IMR-90 (cell line): Measurements from ENCODE around the gene SPAG9. TPM values are rescaled to one million over a fixed set of nuclear protein-coding genes. Genes with fewer than 3 reads are reported as not detected.

Experiments used
- ATAC-seq: fragments of 200-7000 bp; cut with Tn5 transposase; 2 replicates; pipeline ENCODE4 v1.9.1; 2020; ENCODE audit warnings: low read depth, mild to moderate bottlenecking, moderate library complexity
- BruUV-seq: library from RNA; stranded (reverse); fragments of 400-500 nt; replicated peaks from 2 replicates; lab custom pipeline; 2021; lab: Mats Ljungman, UMichigan
- CTCF ChIA-PET: fragments of 300-600 bp; formaldehyde crosslinking; extraction: SDS; loops from one replicate; lab custom pipeline; 2021; ENCODE audit warnings: antibody characterized with exemption; lab: Yijun Ruan, JAX
- POLR2A ChIA-PET: fragments of 300-600 bp; sonication (Branson Sonifier 250); formaldehyde crosslinking; loops from one replicate; lab custom pipeline; 2022; ENCODE audit warnings: antibody characterized with exemption; ENCODE audit not compliant: unreplicated experiment; lab: Charles Lee
- DNase-seq: peaks from one replicate; pipeline ENCODE4 v3.0.0; 2013
- H2AFZ ChIP-seq: replicated peaks from 2 replicates; pipeline ENCODE3; 2013; ENCODE audit warnings: low read length, mild to moderate bottlenecking; ENCODE audit not compliant: poor library complexity
- H2AK5ac ChIP-seq: 2 replicates; pipeline ENCODE4 v1.6.1; 2013; ENCODE audit warnings: low read depth, low read length, inconsistent platforms
- H2AK9ac ChIP-seq: replicated peaks from 2 replicates; pipeline ENCODE3; 2013; ENCODE audit warnings: mild to moderate bottlenecking, low read depth, low read length, moderate library complexity; ENCODE audit not compliant: poor library complexity
- H2BK120ac ChIP-seq: 2 replicates; pipeline ENCODE4 v1.6.1; 2013; ENCODE audit warnings: low read depth, low read length, inconsistent platforms
- H2BK15ac ChIP-seq: 3 replicates; pipeline ENCODE4 v1.6.1; 2013; ENCODE audit warnings: low read depth, low read length, inconsistent platforms
- H2BK20ac ChIP-seq: 2 replicates; pipeline ENCODE4 v1.6.1; 2013; ENCODE audit warnings: low read depth, mild to moderate bottlenecking, inconsistent platforms, low read length, moderate library complexity
- H2BK5ac ChIP-seq: 2 replicates; pipeline ENCODE4 v1.6.1; 2013; ENCODE audit warnings: mild to moderate bottlenecking, low read depth, low read length, inconsistent platforms; ENCODE audit not compliant: poor library complexity, severe bottlenecking
- H3K14ac ChIP-seq: replicated peaks from 2 replicates; pipeline ENCODE4 v1.6.1; 2013; ENCODE audit warnings: low read depth, low read length, inconsistent platforms
- H3K18ac ChIP-seq: 2 replicates; pipeline ENCODE4 v1.6.1; 2013; ENCODE audit warnings: low read depth, low read length, control low read depth
- H3K23ac ChIP-seq: 2 replicates; pipeline ENCODE4 v1.6.1; 2013; ENCODE audit warnings: low read depth, low read length, inconsistent platforms
- H3K27ac ChIP-seq: 2 replicates; pipeline ENCODE4 v1.5.1; 2013; ENCODE audit warnings: mild to moderate bottlenecking, control low read depth, low read length; ENCODE audit not compliant: insufficient read depth
- H3K27me3 ChIP-seq: 2 replicates; pipeline ENCODE4 v1.6.1; 2013; ENCODE audit warnings: low read length; ENCODE audit not compliant: control insufficient read depth, insufficient read depth
- H3K36me3 ChIP-seq: 2 replicates; pipeline ENCODE4 v1.6.1; 2013; ENCODE audit warnings: low read length, mixed read lengths; ENCODE audit not compliant: control insufficient read depth, insufficient read depth
- H3K4ac ChIP-seq: 2 replicates; pipeline ENCODE4 v1.6.1; 2013; ENCODE audit warnings: low read depth, low read length, inconsistent platforms
- H3K4me1 ChIP-seq: 2 replicates; pipeline ENCODE4 v1.6.1; 2013; ENCODE audit warnings: low read length, mixed read lengths; ENCODE audit not compliant: control insufficient read depth, insufficient read depth
- H3K4me2 ChIP-seq: 2 replicates; pipeline ENCODE4 v1.6.1; 2013; ENCODE audit warnings: low read depth, mild to moderate bottlenecking, control low read depth, low read length, moderate library complexity
- H3K4me3 ChIP-seq: 2 replicates; pipeline ENCODE4 v1.5.1; 2013; ENCODE audit warnings: low read depth, mild to moderate bottlenecking, control low read depth, low read length, moderate library complexity; ENCODE audit not compliant: insufficient read depth
- H3K56ac ChIP-seq: 2 replicates; pipeline ENCODE4 v1.6.1; 2013; ENCODE audit warnings: low read length, inconsistent platforms; ENCODE audit not compliant: insufficient read depth; ENCODE audit errors: extremely low read depth
- H3K79me1 ChIP-seq, 2 experiments: 2 replicates each; pipeline ENCODE4 v1.6.1; 2013; ENCODE audit warnings: low read length in 2 of 2, inconsistent platforms in 1 of 2, low read depth in 1 of 2
- H3K9ac ChIP-seq: 2 replicates; pipeline ENCODE4 v1.6.1; 2013; ENCODE audit warnings: low read depth, low read length, control low read depth
- H3K9me1 ChIP-seq: 2 replicates; pipeline ENCODE4 v1.6.1; 2013; ENCODE audit warnings: low read length, inconsistent platforms; ENCODE audit not compliant: insufficient read depth
- H3K9me3 ChIP-seq: 2 replicates; pipeline ENCODE4 v1.6.1; 2013; ENCODE audit warnings: low read length; ENCODE audit not compliant: control insufficient read depth, insufficient read depth
- H4K20me1 ChIP-seq: 2 replicates; pipeline ENCODE4 v1.6.1; 2013; ENCODE audit warnings: low read length, inconsistent platforms; ENCODE audit not compliant: insufficient read depth
- H4K5ac ChIP-seq: 2 replicates; pipeline ENCODE4 v1.6.1; 2013; ENCODE audit warnings: mild to moderate bottlenecking, low read depth, low read length, control low read depth
- H4K8ac ChIP-seq, 2 experiments: 2 replicates each; pipeline ENCODE4 v1.6.1; 2013; ENCODE audit warnings: low read depth in 2 of 2, low read length in 2 of 2, control low read depth in 1 of 2, inconsistent platforms in 1 of 2
- H4K91ac ChIP-seq: 2 replicates; pipeline ENCODE4 v1.6.1; 2013; ENCODE audit warnings: low read depth, low read length, inconsistent platforms; ENCODE audit not compliant: insufficient read depth
- BHLHE40 ChIP-seq: fragments of 150-350 bp; IDR thresholded peaks from 2 replicates; pipeline ENCODE4 v1.6.1; 2016; ENCODE audit warnings: mild to moderate bottlenecking, low read depth, low read length
- CEBPB ChIP-seq: IDR thresholded peaks from 2 replicates; pipeline ENCODE4 v1.6.1; 2012; ENCODE audit warnings: low read depth, low read length, improper control_type of control experiment
- CHD1 ChIP-seq: IDR thresholded peaks from 2 replicates; pipeline ENCODE4 v1.6.1; 2012; ENCODE audit warnings: low read depth, low read length, improper control_type of control experiment
- ELK1 ChIP-seq: fragments of 150-350 bp; IDR thresholded peaks from 2 replicates; pipeline ENCODE4 v1.6.1; 2016; ENCODE audit warnings: low read depth, mild to moderate bottlenecking, low read length, moderate library complexity, borderline replicate concordance
- MAZ ChIP-seq: IDR thresholded peaks from 2 replicates; pipeline ENCODE4 v1.6.1; 2012; ENCODE audit warnings: low read depth, mild to moderate bottlenecking, low read length, improper control_type of control experiment, moderate library complexity, borderline replicate concordance
- MXI1 ChIP-seq: IDR thresholded peaks from 2 replicates; pipeline ENCODE4 v1.6.1; 2012; ENCODE audit warnings: low read depth, mild to moderate bottlenecking, low read length, moderate library complexity, borderline replicate concordance
- NFE2L2 ChIP-seq: fragments of 150-350 bp; IDR thresholded peaks from 2 replicates; pipeline ENCODE4 v1.6.1; 2016; ENCODE audit warnings: low read depth, mild to moderate bottlenecking, low read length
- RAD21 ChIP-seq: IDR thresholded peaks from 2 replicates; pipeline ENCODE4 v1.6.1; 2012; ENCODE audit warnings: low read length, improper control_type of control experiment
- RCOR1 ChIP-seq: IDR thresholded peaks from 2 replicates; pipeline ENCODE4 v1.6.1; 2012; ENCODE audit warnings: mild to moderate bottlenecking, low read length, improper control_type of control experiment; ENCODE audit not compliant: insufficient replicate concordance
- RFX5 ChIP-seq: IDR thresholded peaks from 2 replicates; pipeline ENCODE4 v1.8.0; 2012; ENCODE audit warnings: low read depth, mild to moderate bottlenecking, low read length, moderate library complexity
- SMC3 ChIP-seq: fragments of 150-350 bp; IDR thresholded peaks from 2 replicates; pipeline ENCODE4 v1.6.1; 2016; ENCODE audit warnings: low read depth, mild to moderate bottlenecking, antibody characterized with exemption, low read length, moderate library complexity
- USF2 ChIP-seq: fragments of 150-350 bp; IDR thresholded peaks from 2 replicates; pipeline ENCODE4 v1.6.1; 2017; ENCODE audit warnings: mild to moderate bottlenecking, antibody characterized with exemption, low read length, low read depth
- WGBS, 2 experiments: methylation state at CpG; one replicate each; pipeline versions ENCODE4 v1.1.5 to v1.1.7; 2013; ENCODE audit warnings: missing lambda C conversion rate in 2 of 2; ENCODE audit not compliant: insufficient read length in 1 of 2; ENCODE audit errors: extremely low coverage in 2 of 2; 5-methylcytosine and 5-hydroxymethylcytosine counted together
- dilution Hi-C: fragments of 300-500 bp; cut with HindIII; formaldehyde crosslinking; loops from one replicate; pipeline ENCODE4 v1.14.3; 2018; ENCODE audit warnings: low sequenced_read_pairs; ENCODE audit not compliant: unreplicated experiment
- in situ Hi-C: fragments of 300-500 bp; cut with MboI; formaldehyde crosslinking; loops from 3 replicates; pipeline ENCODE4 v1.14.3; 2019; ENCODE audit warnings: low sequenced_read_pairs, inconsistent platforms, mixed read lengths
- intact Hi-C: fragments of 100-400 bp; cut with micrococcal nuclease; formaldehyde crosslinking; loops from 2 replicates; pipeline ENCODE4 v1.10.0; 2022
- polyA plus RNA-seq, 3 experiments: library from polyadenylated mRNA; depleted of rRNA; stranded (reverse); fragments of >200 nt; gene quantifications; 2 replicates each; pipeline ENCODE4 v1.2.3, GENCODE V29; 2012; ENCODE audit warnings: low replicate concordance in 1 of 3
- total RNA-seq: library from RNA; depleted of rRNA; stranded (reverse); fragments of >200 nt; gene quantifications from 2 replicates; pipeline ENCODE4 v1.2.3, GENCODE V29; 2012

The SPAG9 gene
- total and polyA plus RNA-seq, 2 of the 4 experiments (the other 2 are of a cell fraction) = 26.7 to 75.5 TPM

GRCh38 chr17:51057534-51057933 lies 63.1 kb downstream of the SPAG9 start:
- Histone ChIP-seq H4K91ac (no peak overlapping the region), H3K27me3 (no peaks in the 10 kb centered on the region), H3K4me2 (peak overlapping the region; percentile 52; the same call in 1 of the 2 replicates), H3K23ac (peak overlapping the region; percentile 20), H4K5ac (no peak overlapping the region), H3K27ac (no peak overlapping the region), H3K79me1 (peaks cover 14 to 54% of the 10 kb centered on the region in 2 experiments), H3K18ac (peak overlapping the region; percentile 14; the same call in 1 of the 2 replicates), H2AFZ (no peak overlapping the region), H3K4ac (no peak overlapping the region), H3K56ac (no peak overlapping the region), H2BK5ac (peak overlapping the region; percentile 69), H2AK5ac (peak overlapping the region; percentile 56; the same call in 1 of the 2 replicates), H2BK15ac (no peak overlapping the region; the same call in 2 of the 3 replicates), H3K4me1 (peaks cover 10% of the 10 kb centered on the region), H2BK20ac (0 out of 2 replicates have a peak overlapping the region, but pooled peaks have one; percentile 50), H3K9ac (no peak overlapping the region), H3K14ac (no peak overlapping the region; the same call in 1 of the 2 replicates), H3K36me3 (no peaks in the 10 kb centered on the region), H2BK120ac (no peak overlapping the region), H3K4me3 (no peak overlapping the region), H4K8ac (peak overlapping the region in 1 of 2 experiments; percentile 1; a peak in 1 of 4 replicates), H4K20me1 (peaks cover 10% of the 10 kb centered on the region), H2AK9ac (no peak overlapping the region), H3K9me3 (no peaks in the 10 kb centered on the region), H3K9me1 (peaks cover 2% of the 10 kb centered on the region)
- no TSS peak for BruUV-seq
- dilution Hi-C loops = no loop called here
- no peak for DNase-seq
- WGBS, 2 experiments = no CpG with 5 or more reads among the region's 3 CpGs
- TF ChIP-seq BHLHE40 (no peak), MAZ (no peak), MXI1 (no peak), CHD1 (no peak), SMC3 (no peak), NFE2L2 (no peak), ELK1 (no peak), RCOR1 (no peak), RAD21 (no peak), RFX5 (no peak), CEBPB (no peak), USF2 (no peak)
- in situ Hi-C loops = no loop called here
- intact Hi-C loops = loop anchor here (2.0 kb wide), 2 partner anchors 63 to 95 kb away; partner anchors contain the start of genes NME1 and SPAG9
- ChIA-PET POLR2A (no interaction called here), CTCF (interaction anchor here (0.8 to 2.1 kb wide), 5 partner anchors 9 to 65 kb away, joined by 3 to 8 read pairs (median 5); no protein-coding TSS in a partner anchor)
- no peak for ATAC-seq
